Measurements from ENCODE around the gene COL18A1. TPM values are rescaled to one million over a fixed set of nuclear protein-coding genes. Genes with fewer than 3 reads are reported as not detected.

COL18A1 gene
- total RNA-seq, 1 donor from 2014 or later, result 11.4 TPM

- DNase-seq (ENCODE audit: low spot score in 2 of 2), result no peak
- no peak for FAIRE-seq
These were observed 17.1 kb downstream of the COL18A1 start for GRCh38 chr21:45421846-45422775.

GRCh38 chr21:45423201-45423955 is 18.4 kb downstream of the COL18A1 start:
- DNase-seq (ENCODE audit: low spot score in 2 of 2) (no peak), FAIRE-seq (no peak)

GRCh38 chr21:45423968-45424853 is 19.2 kb downstream of the COL18A1 start:
- FAIRE-seq (no peak), DNase-seq (ENCODE audit: low spot score in 2 of 2) (no peak)

GRCh38 chr21:45424854-45425795 is 20.2 kb downstream of the COL18A1 start:
- no peak for FAIRE-seq
- DNase-seq (ENCODE audit: low spot score in 2 of 2), result no peak

GRCh38 chr21:45427331-45428271 is 22.6 kb downstream of the COL18A1 start:
- FAIRE-seq (no peak), DNase-seq (ENCODE audit: low spot score in 2 of 2) (peak in 1 of 2 donors; percentile 70)

- FAIRE-seq (no peak), DNase-seq (ENCODE audit: low spot score in 2 of 2) (no peak)
These were observed 23.6 kb downstream of the COL18A1 start for GRCh38 chr21:45428534-45428933.

GRCh38 chr21:45429221-45430175 is 24.5 kb downstream of the COL18A1 start:
- DNase-seq (ENCODE audit: low spot score in 2 of 2) (no peak), FAIRE-seq (no peak)

- no peak for DNase-seq (ENCODE audit: low spot score in 2 of 2)
- FAIRE-seq, result no peak
These were observed 25.8 kb downstream of the COL18A1 start for GRCh38 chr21:45430521-45431501.

GRCh38 chr21:45431781-45432572 is 27.0 kb downstream of the COL18A1 start:
- DNase-seq (ENCODE audit: low spot score in 2 of 2) (no peak), FAIRE-seq (no peak)

GRCh38 chr21:45432575-45433255 is 27.8 kb downstream of the COL18A1 start:
- FAIRE-seq, result no peak
- peak in 1 of 2 donors; percentile 60 for DNase-seq (ENCODE audit: low spot score in 2 of 2)

- DNase-seq (ENCODE audit: low spot score in 2 of 2) (no peak), FAIRE-seq (no peak)
These were observed 28.3 kb downstream of the COL18A1 start for GRCh38 chr21:45433301-45433700.

GRCh38 chr21:45433911-45434644 is 29.1 kb downstream of the COL18A1 start:
- FAIRE-seq, result no peak
- DNase-seq (ENCODE audit: low spot score in 2 of 2), result no peak

GRCh38 chr21:45434645-45435217 is 29.8 kb downstream of the COL18A1 start:
- FAIRE-seq (no peak), DNase-seq (ENCODE audit: low spot score in 2 of 2) (no peak)
